HG03439 (cell line): ENCODE results near the gene FAM3C.

Experiments
- ATAC-seq: cut with Tn5 transposase; IDR thresholded peaks from one replicate; pipeline ENCODE4 v1.9.1; 2021; ENCODE audit warnings: mild to moderate bottlenecking, moderate library complexity; ENCODE audit not compliant: unreplicated experiment

Gene FAM3C

DNA sequence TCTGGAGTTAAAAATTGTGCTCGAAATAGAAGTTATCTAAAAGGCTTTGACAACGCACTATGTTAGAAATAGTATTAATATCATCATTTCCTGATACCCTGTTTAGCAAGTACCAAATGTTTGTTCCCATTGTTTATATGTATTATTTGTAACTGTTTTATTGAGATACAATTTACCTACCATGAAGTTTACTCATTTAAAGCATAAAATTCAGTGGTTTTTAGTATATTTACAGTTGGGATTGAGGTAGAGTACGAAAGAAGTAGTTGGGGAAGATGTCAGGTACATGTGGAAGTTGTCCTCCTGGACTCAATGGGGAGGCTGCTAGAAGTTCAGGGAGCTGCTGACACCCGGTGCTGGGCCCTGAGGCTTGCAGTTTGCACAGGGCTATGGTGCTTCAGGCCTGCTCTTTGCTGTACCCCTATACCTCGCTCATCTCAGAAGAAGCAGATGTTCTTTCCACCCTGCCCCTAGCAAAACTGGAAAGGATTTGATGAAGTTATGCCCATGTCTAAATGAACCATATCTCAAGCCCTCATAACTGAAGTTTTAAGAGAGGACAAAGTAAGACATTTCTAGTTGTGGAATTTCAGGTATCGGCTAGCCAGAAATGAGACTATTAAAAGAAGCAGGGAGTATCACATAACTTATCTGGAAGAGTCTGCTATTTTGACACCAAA is 92.5 kb downstream of the FAM3C start:
- no peak for ATAC-seq

DNA sequence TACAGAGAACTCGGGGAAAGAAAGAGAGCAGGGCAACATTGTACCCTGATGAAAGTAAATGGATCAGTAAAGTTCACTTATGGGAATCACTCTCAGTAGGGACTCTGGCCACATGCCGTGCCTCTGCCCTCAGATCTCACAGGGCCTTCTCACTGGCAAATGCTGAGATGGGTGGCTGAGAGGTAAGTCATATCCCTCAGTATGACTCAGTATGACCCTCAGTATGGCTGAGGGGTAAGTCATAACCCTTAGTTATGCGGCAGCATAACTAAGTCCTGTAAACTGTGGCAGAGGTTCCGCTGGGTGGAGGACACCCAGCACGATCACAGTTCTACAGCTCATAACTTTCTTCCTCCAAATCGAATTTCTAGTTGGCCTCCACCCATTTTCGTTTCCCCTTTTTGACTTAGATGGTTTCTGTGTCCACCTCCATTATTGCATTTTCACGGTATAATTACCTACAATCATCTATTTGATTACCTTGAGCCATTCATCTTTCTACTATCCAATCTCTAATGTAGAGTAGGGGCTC is 93.8 kb downstream of the FAM3C start:
- ATAC-seq, result peak; percentile 90

DNA sequence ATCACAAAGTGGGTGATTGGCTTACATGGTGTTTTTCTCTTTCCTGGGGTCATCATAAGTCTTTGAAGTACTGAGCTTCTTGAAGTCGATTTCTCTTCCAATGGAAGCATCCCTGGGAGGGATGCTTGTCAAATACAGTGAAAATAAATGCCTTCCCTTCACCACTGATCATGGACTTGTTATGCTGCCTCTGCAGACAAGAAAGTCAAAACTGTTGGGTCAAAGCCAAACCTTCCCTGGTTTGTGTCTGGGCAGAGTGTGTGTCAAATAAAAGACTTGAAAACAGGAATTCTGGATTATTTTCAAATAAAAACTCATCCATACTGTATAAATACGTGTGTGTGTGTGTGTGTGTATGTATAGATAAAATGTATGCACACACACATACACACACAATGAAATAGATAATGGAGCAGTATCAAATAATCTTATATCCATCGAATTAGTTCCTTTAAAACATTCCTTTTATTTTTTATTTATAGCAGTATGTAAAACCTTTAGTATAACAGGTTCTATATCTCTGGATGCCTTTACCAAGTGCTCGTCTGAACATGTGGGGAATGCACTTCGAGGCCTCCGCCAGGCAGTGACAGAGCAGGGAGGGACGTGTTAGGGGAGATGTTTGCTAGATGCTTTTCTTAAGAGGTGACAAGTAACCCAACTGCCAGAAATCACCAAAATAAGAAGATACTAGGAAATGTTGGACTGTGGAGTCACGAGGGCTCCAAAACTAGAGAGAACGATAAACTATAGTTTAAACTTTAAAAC is 94.5 kb downstream of the FAM3C start:
- ATAC-seq, result no peak

DNA sequence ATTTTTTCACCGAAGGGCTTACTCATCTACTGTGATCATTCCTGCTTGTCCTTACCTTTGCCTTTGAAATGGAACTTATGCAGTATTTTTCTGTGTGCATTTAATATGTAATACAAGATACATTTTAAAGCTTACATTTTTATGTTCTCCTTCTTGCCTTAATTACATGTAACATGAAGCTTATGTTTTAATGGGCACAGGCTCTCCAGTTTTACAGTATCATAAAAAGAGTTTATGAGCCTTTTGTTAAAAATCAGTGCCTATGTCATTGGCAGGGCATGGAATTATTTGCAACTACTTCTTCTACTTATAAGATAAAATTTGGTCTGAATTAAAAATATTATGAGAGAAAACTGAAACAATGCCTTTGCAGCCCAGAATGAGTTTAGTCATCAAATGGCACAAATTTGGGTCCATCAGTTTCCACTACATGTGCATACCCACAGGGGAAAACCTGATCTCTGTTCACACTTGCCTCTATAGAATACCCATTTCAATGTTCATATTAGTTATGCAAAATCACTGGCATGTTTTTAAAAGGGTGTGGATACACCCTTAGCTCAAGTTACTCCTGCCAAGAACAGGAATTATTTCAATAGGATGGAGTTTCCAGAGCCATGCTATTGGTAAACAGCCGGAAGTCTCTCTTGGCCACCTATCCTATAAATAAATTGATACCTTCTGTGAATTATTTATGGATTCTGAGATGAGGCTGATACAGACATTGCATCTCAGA is 95.3 kb downstream of the FAM3C start:
- ATAC-seq, result no peak
